Epithelial cell of esophagus (primary cell): ENCODE data around the gene RTP2.
"Not testable (repeated sequence)": the region's sequence is repeated elsewhere in the genome, so short reads cannot be mapped to it uniquely, and the experiment has no call there.

ENCODE experiments used
- DNase-seq: peaks from one replicate; pipeline ENCODE4 v3.0.0; 2010; ENCODE audit warnings: low read depth
- H3K4me3 ChIP-seq: 2 replicates; pipeline ENCODE4 v1.5.1; 2011; ENCODE audit warnings: mild to moderate bottlenecking, low read length, control low read depth
- TF ChIP-seq, protein P1 (sequence below): IDR thresholded peaks from 2 replicates; pipeline ENCODE4 v1.5.1; 2011; ENCODE audit warnings: low read depth, mild to moderate bottlenecking, low read length, control low read depth, inconsistent platforms; ENCODE audit not compliant: insufficient read depth; ENCODE audit errors: missing control alignments

Gene RTP2

DNA sequence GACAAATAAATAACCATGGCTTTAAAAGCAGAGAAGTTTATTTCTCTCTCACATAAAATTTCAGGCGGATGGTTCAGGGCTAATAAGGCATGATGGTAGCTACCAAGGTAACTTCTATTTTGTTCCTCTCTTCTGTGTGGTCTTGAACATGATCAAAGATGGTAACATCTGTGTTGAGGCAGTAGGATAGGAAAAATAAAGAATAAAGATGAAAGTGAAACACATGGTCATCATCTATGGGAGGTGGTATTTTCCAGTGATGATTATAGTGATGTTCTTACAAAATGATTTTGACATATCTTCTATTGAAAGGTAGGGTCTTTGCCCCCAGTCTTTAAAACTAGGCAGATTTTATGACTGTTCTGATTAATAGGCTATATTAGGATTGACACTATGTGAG, 17.9 kb downstream of the RTP2 start:
- TF ChIP-seq, protein P1, sequence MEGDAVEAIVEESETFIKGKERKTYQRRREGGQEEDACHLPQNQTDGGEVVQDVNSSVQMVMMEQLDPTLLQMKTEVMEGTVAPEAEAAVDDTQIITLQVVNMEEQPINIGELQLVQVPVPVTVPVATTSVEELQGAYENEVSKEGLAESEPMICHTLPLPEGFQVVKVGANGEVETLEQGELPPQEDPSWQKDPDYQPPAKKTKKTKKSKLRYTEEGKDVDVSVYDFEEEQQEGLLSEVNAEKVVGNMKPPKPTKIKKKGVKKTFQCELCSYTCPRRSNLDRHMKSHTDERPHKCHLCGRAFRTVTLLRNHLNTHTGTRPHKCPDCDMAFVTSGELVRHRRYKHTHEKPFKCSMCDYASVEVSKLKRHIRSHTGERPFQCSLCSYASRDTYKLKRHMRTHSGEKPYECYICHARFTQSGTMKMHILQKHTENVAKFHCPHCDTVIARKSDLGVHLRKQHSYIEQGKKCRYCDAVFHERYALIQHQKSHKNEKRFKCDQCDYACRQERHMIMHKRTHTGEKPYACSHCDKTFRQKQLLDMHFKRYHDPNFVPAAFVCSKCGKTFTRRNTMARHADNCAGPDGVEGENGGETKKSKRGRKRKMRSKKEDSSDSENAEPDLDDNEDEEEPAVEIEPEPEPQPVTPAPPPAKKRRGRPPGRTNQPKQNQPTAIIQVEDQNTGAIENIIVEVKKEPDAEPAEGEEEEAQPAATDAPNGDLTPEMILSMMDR, result no peak
- DNase-seq, result no peak
- no peak overlapping the region for H3K4me3 ChIP-seq

DNA sequence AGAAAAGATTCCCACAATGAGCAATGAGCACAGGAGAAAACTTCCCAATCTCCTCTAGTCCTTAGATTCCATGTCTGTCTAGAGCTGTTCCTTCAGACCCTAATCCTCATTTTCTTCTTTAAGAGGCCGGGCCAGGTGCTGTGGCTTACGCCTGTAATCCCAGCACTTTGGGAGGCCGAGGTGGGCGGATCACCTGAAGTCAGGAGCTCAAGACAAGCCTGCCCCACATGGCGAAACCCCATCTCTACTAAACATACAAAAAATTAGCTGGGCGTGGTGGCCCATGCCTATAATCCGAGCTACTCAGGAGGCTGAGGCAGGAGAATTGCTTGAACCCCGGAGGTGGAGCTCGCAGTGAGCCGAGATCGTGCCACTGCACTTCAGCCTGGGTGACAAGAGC, 20.6 kb downstream of the RTP2 start:
- not testable (repeated sequence) for H3K4me3 ChIP-seq, DNase-seq

DNA sequence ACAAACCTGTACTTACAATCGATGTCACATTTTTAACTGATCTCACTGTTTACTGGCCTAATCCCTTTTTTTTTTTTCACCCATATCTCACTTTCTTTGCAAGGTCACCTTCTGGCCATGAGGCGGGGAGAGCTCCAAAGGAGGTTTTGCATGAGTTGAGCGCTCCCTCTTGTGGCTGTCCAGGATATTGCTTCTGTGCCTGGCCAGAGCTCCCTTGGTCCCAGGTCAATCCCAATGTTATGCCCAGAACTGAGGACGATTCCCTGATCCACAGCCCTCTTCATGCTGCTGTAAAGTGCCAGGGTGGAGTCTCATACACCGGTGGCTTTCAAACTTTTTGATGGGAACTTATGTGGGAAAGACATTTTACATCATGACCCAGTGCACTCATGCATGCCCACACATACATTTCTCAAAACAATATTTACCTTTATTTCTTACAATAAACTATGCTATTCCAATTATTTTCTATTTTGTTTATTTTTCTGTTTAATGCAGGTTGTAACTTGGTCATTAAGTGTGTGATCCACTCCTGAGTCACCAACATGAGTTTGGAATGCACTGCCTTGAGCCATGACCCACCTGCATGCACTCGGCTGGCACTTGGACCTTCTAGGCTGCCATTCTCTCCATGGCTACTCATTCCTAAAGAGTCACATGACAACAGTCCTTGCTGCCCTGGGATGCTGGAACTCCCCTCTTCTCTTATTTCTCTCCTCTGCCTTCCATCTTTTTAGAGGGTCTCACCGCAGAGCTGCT, 22.5 kb downstream of the RTP2 start:
- DNase-seq, result peak; percentile 63
- no peak overlapping the region for H3K4me3 ChIP-seq
- TF ChIP-seq, protein P1, result peak; percentile 98

DNA sequence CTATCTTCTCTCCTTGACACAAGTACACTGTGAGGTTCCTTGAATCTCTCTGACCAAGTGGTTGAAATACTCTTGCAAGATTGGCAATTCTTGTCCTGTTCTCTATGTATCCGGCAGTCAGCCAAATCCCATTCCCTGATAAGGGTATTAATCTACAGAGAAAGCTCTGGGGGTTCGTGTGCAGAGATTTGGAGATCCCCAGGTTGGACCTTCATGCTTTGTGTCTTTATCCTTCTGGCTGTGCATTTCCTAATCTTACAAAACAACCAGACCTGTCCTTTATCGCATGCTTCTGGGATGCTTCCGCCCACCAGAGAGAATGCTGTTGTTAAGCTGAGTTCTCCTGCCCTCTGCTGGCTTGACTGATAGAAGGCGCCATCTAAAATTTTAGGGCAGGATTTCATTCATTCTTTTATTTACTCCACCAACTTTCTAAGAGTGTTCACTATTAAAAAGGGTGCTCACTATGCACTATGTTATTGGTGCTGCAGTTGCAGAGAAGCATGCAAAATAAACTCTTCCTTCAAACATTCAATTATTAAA, 23.6 kb downstream of the RTP2 start:
- peak; percentile 63 for DNase-seq
- TF ChIP-seq, protein P1, result peak; percentile 72
- H3K4me3 ChIP-seq, result no peak overlapping the region

DNA sequence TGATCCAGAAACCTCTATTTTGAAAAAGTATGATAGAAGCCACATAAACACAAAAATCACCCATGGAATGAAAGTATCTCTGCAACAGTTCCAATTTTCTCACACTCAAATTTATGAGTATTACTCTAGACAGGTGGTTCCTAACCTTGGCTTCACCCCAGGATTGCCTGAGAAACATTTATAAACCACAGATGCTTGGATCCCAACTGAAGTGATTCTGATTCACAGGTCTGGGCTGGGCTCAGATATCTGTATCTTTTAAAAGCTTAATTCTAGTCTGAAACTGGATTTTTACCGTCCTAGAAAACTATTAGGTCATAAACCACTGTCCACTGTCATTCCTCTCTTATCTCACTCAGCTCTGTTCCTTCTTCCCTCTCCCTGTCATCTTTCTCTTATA, 24.8 kb downstream of the RTP2 start:
- no peak for DNase-seq
- TF ChIP-seq, protein P1, result no peak
- H3K4me3 ChIP-seq, result no peak overlapping the region

DNA sequence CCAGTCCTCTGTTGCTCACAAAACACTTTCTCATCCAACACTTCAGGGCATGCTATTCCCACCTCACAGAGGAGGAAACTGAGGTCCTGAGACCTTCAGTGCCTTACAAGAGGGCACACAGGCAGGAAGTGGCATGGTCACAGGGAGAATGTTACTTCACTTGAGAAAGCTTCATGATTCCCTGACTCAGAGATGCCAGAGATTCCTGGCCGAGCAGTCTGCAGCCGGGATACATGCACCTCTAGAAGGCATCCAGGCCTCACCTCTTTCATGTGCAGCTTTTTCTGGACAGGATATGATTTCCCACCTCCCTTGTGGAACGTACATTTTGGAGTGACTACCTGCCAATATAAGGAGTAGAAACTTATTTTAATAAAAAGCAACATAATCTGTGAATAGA, 29.3 kb downstream of the RTP2 start:
- no peak overlapping the region for H3K4me3 ChIP-seq
- TF ChIP-seq, protein P1, result no peak
- DNase-seq, result peak; percentile 7

DNA sequence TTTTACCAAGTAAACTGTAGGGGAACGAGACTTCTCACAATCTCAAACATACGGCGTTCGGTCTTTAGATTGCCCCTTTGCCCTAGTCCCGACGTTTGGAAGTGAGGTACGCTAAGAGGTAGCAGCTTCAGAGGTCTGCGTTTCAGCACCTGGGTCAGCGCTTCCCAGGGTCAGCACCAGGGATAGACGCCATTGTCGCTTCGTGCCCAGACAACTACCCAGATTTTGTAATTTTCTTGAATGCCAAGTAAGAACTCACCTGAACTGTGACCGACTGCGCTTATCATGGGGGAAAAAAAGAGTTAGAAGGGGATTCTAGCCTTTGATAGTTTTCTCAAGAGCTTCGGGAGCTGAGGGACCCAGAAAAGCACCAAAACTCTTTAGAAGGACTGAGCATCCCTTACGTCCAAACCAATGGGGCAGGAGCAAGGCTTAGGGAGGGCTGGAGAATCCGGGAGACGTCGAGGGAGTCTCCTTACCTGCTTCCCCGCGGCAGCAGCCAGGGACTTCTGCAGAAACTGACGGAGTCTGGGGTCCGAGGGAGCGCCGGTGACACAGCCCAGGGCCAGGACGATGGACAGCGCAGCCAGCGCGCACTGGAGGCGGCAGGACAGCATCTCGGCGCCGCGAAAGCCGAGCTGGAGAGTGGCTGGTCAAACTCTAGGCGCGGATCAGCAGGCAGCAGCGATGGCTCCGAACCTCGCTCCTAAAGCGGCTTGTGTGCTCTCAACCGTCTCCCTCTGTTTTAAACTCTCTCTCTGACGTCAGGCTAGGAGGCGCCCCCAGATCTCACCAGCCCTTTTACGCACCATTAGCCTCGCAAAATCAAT, 32.5 kb downstream of the RTP2 start, which contains the start of gene SST:
SST (minus strand) TSS at position 720 of the 830 bp plus-strand sequence; CDS start at position 617, 103 bp downstream.
- DNase-seq, result peak; percentile 76
- TF ChIP-seq, protein P1, result no peak
- H3K4me3 ChIP-seq, result no peak within 1 kb of the TSS
